SK-N-SH treated with all-trans-retinoic acid at 6 μM for 48 hours (cell line): ENCODE results near the gene SLC6A5.

ENCODE experiments used
- ATAC-seq: fragments of 200-7000 bp; cut with Tn5 transposase; 3 replicates; pipeline ENCODE4 v1.9.1; 2020; ENCODE audit warnings: mild to moderate bottlenecking, moderate library complexity
- ARNTL ChIP-seq: fragments of 450-650 bp; formaldehyde crosslinking; IDR thresholded peaks from 2 replicates; pipeline ENCODE4 v1.5.0; 2020; ENCODE audit warnings: low read depth, mild to moderate bottlenecking, moderate library complexity, borderline replicate concordance
- BACH2 ChIP-seq: fragments of 250-450 bp; sonication (Bioruptor Pico); IDR thresholded peaks from 2 replicates; pipeline ENCODE4 v1.9.0; 2021; ENCODE audit warnings: mild to moderate bottlenecking, borderline replicate concordance
- CSDC2 ChIP-seq: fragments of 250-450 bp; sonication (Bioruptor Pico); IDR thresholded peaks from 2 replicates; pipeline ENCODE4 v1.5.0; 2020; ENCODE audit warnings: mild to moderate bottlenecking, moderate library complexity
- CSRNP3 ChIP-seq: fragments of 250-450 bp; sonication (Bioruptor Pico); IDR thresholded peaks from 2 replicates; pipeline ENCODE4 v1.5.1; 2021; ENCODE audit warnings: mild to moderate bottlenecking, moderate library complexity
- ESRRG ChIP-seq: fragments of 250-450 bp; sonication (Bioruptor Pico); IDR thresholded peaks from 2 replicates; pipeline ENCODE4 v1.6.1; 2021; ENCODE audit warnings: mild to moderate bottlenecking
- GLIS3 ChIP-seq: fragments of 250-450 bp; sonication (Bioruptor Pico); IDR thresholded peaks from 2 replicates; pipeline ENCODE4 v1.5.0; 2020; ENCODE audit warnings: mild to moderate bottlenecking, moderate library complexity
- ISL1 ChIP-seq: fragments of 250-450 bp; sonication (Bioruptor Pico); IDR thresholded peaks from 2 replicates; pipeline ENCODE4 v2.1.2; 2022; ENCODE audit warnings: mild to moderate bottlenecking, moderate library complexity
- OSR1 ChIP-seq: fragments of 250-450 bp; sonication (Bioruptor Pico); IDR thresholded peaks from 2 replicates; pipeline ENCODE4 v1.8.0; 2022; ENCODE audit warnings: moderate library complexity, mild to moderate bottlenecking, inconsistent platforms
- PATZ1 ChIP-seq: fragments of 250-450 bp; sonication (Bioruptor Pico); IDR thresholded peaks from 2 replicates; pipeline ENCODE4 v1.8.0; 2020; ENCODE audit warnings: mild to moderate bottlenecking, moderate library complexity, borderline replicate concordance
- POU6F1 ChIP-seq: fragments of 250-450 bp; sonication (Bioruptor Pico); IDR thresholded peaks from 2 replicates; pipeline ENCODE4 v1.8.0; 2021; ENCODE audit warnings: low read depth, mild to moderate bottlenecking, moderate library complexity, borderline replicate concordance
- PPARA ChIP-seq: fragments of 250-450 bp; sonication (Bioruptor Pico); IDR thresholded peaks from 2 replicates; pipeline ENCODE4 v1.5.0; 2020; ENCODE audit warnings: mild to moderate bottlenecking, borderline replicate concordance
- RARB ChIP-seq: fragments of 250-450 bp; sonication (Bioruptor Pico); IDR thresholded peaks from 2 replicates; pipeline ENCODE4 v1.8.0; 2021; ENCODE audit warnings: mild to moderate bottlenecking, moderate library complexity
- SNAI2 ChIP-seq: fragments of 250-450 bp; sonication (Bioruptor Pico); IDR thresholded peaks from 2 replicates; pipeline ENCODE4 v1.5.0; 2020; ENCODE audit warnings: mild to moderate bottlenecking, moderate library complexity
- TCF4 ChIP-seq: fragments of 250-450 bp; sonication (Bioruptor Pico); IDR thresholded peaks from 2 replicates; pipeline ENCODE4 v1.8.0; 2021; ENCODE audit warnings: mild to moderate bottlenecking, moderate library complexity, borderline replicate concordance
- TOX ChIP-seq: fragments of 250-450 bp; sonication (Bioruptor Pico); IDR thresholded peaks from 2 replicates; pipeline ENCODE4 v1.8.0; 2021; ENCODE audit warnings: mild to moderate bottlenecking, moderate library complexity, borderline replicate concordance
- TSHZ2 ChIP-seq: fragments of 250-450 bp; sonication (Bioruptor Pico); IDR thresholded peaks from 2 replicates; pipeline ENCODE4 v1.5.0; 2020; ENCODE audit warnings: mild to moderate bottlenecking, moderate library complexity
- ZFP3 ChIP-seq: fragments of 250-450 bp; sonication (Bioruptor Pico); IDR thresholded peaks from 2 replicates; pipeline ENCODE4 v1.5.0; 2020; ENCODE audit warnings: mild to moderate bottlenecking, moderate library complexity
- ZFP30 ChIP-seq: fragments of 450-650 bp; formaldehyde crosslinking; IDR thresholded peaks from 2 replicates; pipeline ENCODE4 v1.5.0; 2022; ENCODE audit warnings: mild to moderate bottlenecking, moderate library complexity
- ZNF565 ChIP-seq: fragments of 450-650 bp; formaldehyde crosslinking; conservative IDR thresholded peaks from 2 replicates; pipeline ENCODE4 v1.5.0; 2020; ENCODE audit warnings: low read depth, mild to moderate bottlenecking, moderate library complexity
- ZNF70 ChIP-seq: fragments of 450-650 bp; formaldehyde crosslinking; IDR thresholded peaks from 2 replicates; pipeline ENCODE4 v1.5.0; 2020; ENCODE audit warnings: mild to moderate bottlenecking, moderate library complexity
- ZNF8 ChIP-seq: fragments of 450-650 bp; formaldehyde crosslinking; IDR thresholded peaks from 2 replicates; pipeline ENCODE4 v1.5.0; 2020; ENCODE audit warnings: mild to moderate bottlenecking, moderate library complexity
- TF ChIP-seq, protein P1 (sequence below): fragments of 250-450 bp; sonication (Bioruptor Pico); IDR thresholded peaks from 2 replicates; pipeline ENCODE4 v1.5.1; 2020; ENCODE audit warnings: low read depth, mild to moderate bottlenecking, moderate library complexity

Gene SLC6A5

DNA sequence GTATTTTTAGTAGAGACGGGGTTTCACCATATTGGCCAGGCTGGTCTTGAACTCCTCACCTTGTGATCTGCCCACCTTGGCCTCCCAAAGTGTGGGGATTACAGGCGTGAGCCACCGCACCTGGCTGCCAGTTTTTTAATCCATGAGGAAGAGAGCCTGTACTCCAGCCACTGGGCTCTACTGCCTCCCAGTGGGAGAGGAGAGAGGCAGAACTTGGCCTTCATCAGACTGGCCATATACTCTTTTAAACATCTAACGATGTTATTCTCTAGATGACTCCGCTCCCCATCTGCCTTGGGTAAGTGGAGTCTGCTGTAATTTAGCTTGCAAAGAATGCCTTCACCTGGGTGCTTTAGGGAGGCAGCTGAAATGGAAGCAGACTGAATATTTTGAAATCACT is 34.6 kb downstream of the SLC6A5 start (continued):
- no peak for TF ChIP-seq POU6F1

- TF ChIP-seq RARB (CRISPR knock-in tag) (no peak), ISL1 (CRISPR knock-in tag) (no peak), GLIS3 (CRISPR knock-in tag) (no peak), ZFP3 (CRISPR knock-in tag) (no peak), CSDC2 (CRISPR knock-in tag) (no peak), BACH2 (CRISPR knock-in tag) (no peak), TOX (no peak), TCF4 (CRISPR knock-in tag) (no peak), SNAI2 (CRISPR knock-in tag) (no peak), PATZ1 (CRISPR knock-in tag) (no peak), ZNF70 (no peak), ZNF565 (CRISPR knock-in tag) (no peak), PPARA (CRISPR knock-in tag) (no peak), ARNTL (CRISPR knock-in tag) (no peak), TSHZ2 (CRISPR knock-in tag) (no peak), OSR1 (CRISPR knock-in tag) (no peak)
- TF ChIP-seq, protein P1, sequence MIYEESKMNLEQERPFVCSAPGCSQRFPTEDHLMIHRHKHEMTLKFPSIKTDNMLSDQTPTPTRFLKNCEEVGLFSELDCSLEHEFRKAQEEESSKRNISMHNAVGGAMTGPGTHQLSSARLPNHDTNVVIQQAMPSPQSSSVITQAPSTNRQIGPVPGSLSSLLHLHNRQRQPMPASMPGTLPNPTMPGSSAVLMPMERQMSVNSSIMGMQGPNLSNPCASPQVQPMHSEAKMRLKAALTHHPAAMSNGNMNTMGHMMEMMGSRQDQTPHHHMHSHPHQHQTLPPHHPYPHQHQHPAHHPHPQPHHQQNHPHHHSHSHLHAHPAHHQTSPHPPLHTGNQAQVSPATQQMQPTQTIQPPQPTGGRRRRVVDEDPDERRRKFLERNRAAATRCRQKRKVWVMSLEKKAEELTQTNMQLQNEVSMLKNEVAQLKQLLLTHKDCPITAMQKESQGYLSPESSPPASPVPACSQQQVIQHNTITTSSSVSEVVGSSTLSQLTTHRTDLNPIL (CRISPR knock-in tag), result no peak
- ATAC-seq, result no peak
These were observed 35.4 kb downstream of the SLC6A5 start for GRCh38 chr11:20634781-20635180.

DNA sequence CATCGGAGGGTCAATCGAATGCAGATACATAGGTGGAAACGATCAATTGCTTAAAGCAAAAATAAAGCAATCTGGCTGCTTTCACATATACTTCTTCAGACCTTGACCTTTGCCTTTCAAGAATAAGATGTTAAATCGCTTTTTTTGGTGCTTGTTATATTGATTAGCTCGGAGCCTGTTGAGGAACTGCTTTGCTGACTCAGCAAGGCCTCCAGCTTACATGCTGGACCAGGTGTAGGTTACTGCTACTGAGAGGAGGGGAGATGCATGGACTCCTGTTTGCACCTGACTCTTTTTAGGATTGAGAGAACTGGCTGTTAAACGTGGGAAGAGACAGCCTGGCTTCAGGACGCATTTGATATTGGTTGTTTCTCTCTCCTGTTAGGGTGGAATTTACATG is 38.7 kb downstream of the SLC6A5 start:
- no peak for TF ChIP-seq ZNF8 (CRISPR knock-in tag)
- no peak for TF ChIP-seq CSDC2 (CRISPR knock-in tag)
- TF ChIP-seq ESRRG (CRISPR knock-in tag), result no peak
- TF ChIP-seq CSRNP3 (CRISPR knock-in tag), result no peak
- no peak for TF ChIP-seq ISL1 (CRISPR knock-in tag)
- no peak for TF ChIP-seq ZFP3 (CRISPR knock-in tag)
- no peak for TF ChIP-seq TOX
- TF ChIP-seq ZFP30, result no peak
- no peak for TF ChIP-seq BACH2 (CRISPR knock-in tag)
- TF ChIP-seq SNAI2 (CRISPR knock-in tag), result no peak
- no peak for TF ChIP-seq PPARA (CRISPR knock-in tag)
- no peak for TF ChIP-seq PATZ1 (CRISPR knock-in tag)
- ATAC-seq, result no peak
